ENCODE measurements around the gene PNPLA3. TPM values are rescaled to one million over a fixed set of nuclear protein-coding genes. Genes with fewer than 3 reads are reported as not detected.
A peak's percentile ranks its signal among the peaks of the same experiment; 100 is the strongest.

PNPLA3 gene
- total RNA-seq, 1 experiment from 2014 or later: 7.3 TPM

GRCh38 chr22:43889860-43890253 lies 33.7 kb upstream of the PNPLA3 start:
- no peaks in the 10 kb centered on the region for H3K9me2 ChIP-seq (ENCODE audit: insufficient read depth)
- RAD21 ChIA-PET (ENCODE audit: low non-redundant PET in 1 of 2, low total read pairs in 2 of 2, uncharacterized antibody in 2 of 2, unreplicated experiment in 2 of 2): no interaction called here
- H3K4me3 ChIP-seq (replicated peaks in 1 of 2; ENCODE audit: low read depth in 1 of 2, low read length in 2 of 2): no peak overlapping the region
- no peaks in the 10 kb centered on the region for H3K27me3 ChIP-seq (ENCODE audit: insufficient read depth, low read length)
- H3K9me3 ChIP-seq (ENCODE audit: control insufficient read depth in 1 of 2, insufficient read depth in 1 of 2, low read depth in 1 of 2, low read length in 2 of 2): no peaks in the 10 kb centered on the region
- POLR2A ChIA-PET: no interaction called here
- no peak overlapping the region for H3K4me2 ChIP-seq (ENCODE audit: low read length)
- H3K27ac ChIP-seq (ENCODE audit: low read depth, low read length): no peak overlapping the region
- TF ChIP-seq ZNF274 (IDR thresholded peaks at IDR 0.05; ENCODE audit: low read depth, low read length) (no peak), POLR2AphosphoS5 (IDR thresholded peaks at IDR 0.05; ENCODE audit: low read depth, low read length) (no peak), CTCF (IDR thresholded peaks at IDR 0.05 in 2 of 3, conservative IDR thresholded peaks at IDR 0.05 in 1 of 3; ENCODE audit: borderline replicate concordance in 1 of 3, insufficient read depth in 1 of 3, low read depth in 2 of 3, low read length in 2 of 3) (peak in 2 of 3 experiments; percentile 14 to 21; a peak in 1 of 6 replicates), CEBPB (IDR thresholded peaks at IDR 0.05; ENCODE audit: low read depth) (no peak), SP1 (IDR thresholded peaks at IDR 0.05; ENCODE audit: low read depth) (no peak), YY1 (IDR thresholded peaks at IDR 0.05; ENCODE audit: extremely low read depth, insufficient replicate concordance, low read depth, low read length) (no peak), TCF7L2 (IDR thresholded peaks at IDR 0.05; ENCODE audit: borderline replicate concordance, extremely low read depth, insufficient read depth, insufficient read length) (no peak), CBX3 (IDR thresholded peaks at IDR 0.05; ENCODE audit: low read depth) (no peak), ELF1 (IDR thresholded peaks at IDR 0.05; ENCODE audit: borderline replicate concordance, low read depth) (no peak), RAD21 (IDR thresholded peaks at IDR 0.05; ENCODE audit: low read depth) (peak; percentile 47; the same call in 1 of the 2 replicates), MAX (IDR thresholded peaks at IDR 0.05) (no peak), FOSL1 (IDR thresholded peaks at IDR 0.05; ENCODE audit: low read depth) (no peak), EZH2 (IDR thresholded peaks at IDR 0.05) (no peak), SRF (IDR thresholded peaks at IDR 0.05; ENCODE audit: low read depth) (no peak), EZH2phosphoT487 (IDR thresholded peaks at IDR 0.05; ENCODE audit: borderline replicate concordance) (no peak)
- H3K9ac ChIP-seq (ENCODE audit: low read length): no peak overlapping the region
- no peak overlapping the region for H2AFZ ChIP-seq (ENCODE audit: low read depth, low read length, poor library complexity, severe bottlenecking)
- CTCF ChIA-PET: interaction anchor here (3.8 kb wide), 1 partner anchor 56 kb away, joined by 22 read pairs; no protein-coding TSS in a partner anchor
- H3K36me3 ChIP-seq (ENCODE audit: control insufficient read depth in 1 of 2, insufficient read depth in 2 of 2, low read length in 2 of 2): no peaks in the 10 kb centered on the region
- no peaks in the 10 kb centered on the region for H4K20me1 ChIP-seq (ENCODE audit: insufficient read depth)
- no peak for DNase-seq (ENCODE audit: low read depth, low spot score)
- peaks cover 0 to 11% of the 10 kb centered on the region in 2 experiments; a peak in 1 of 4 replicates for H3K4me1 ChIP-seq (ENCODE audit: control insufficient read depth in 1 of 2, insufficient read depth in 2 of 2, low read length in 2 of 2)
- no peak for ATAC-seq
- intact Hi-C loops (cut with micrococcal nuclease): loop anchor here (10.0 kb wide), 2 partner anchors 195 to 735 kb away; no protein-coding TSS in a partner anchor
- BruUV-seq (replicated peaks): no TSS peak
- H3K79me2 ChIP-seq (ENCODE audit: insufficient read depth, low read length): no peaks in the 10 kb centered on the region

Data from HCT116 (cell line).